ENCODE data around the gene ANKRD63.

ANKRD63 gene

GRCh38 chr15:40254452-40254851 lies 28.4 kb downstream of the ANKRD63 start:
- DNase-seq: no peak

- no peak for DNase-seq
Observed at GRCh38 chr15:40253167-40253790, 29.6 kb downstream of the ANKRD63 start.

DNA sequence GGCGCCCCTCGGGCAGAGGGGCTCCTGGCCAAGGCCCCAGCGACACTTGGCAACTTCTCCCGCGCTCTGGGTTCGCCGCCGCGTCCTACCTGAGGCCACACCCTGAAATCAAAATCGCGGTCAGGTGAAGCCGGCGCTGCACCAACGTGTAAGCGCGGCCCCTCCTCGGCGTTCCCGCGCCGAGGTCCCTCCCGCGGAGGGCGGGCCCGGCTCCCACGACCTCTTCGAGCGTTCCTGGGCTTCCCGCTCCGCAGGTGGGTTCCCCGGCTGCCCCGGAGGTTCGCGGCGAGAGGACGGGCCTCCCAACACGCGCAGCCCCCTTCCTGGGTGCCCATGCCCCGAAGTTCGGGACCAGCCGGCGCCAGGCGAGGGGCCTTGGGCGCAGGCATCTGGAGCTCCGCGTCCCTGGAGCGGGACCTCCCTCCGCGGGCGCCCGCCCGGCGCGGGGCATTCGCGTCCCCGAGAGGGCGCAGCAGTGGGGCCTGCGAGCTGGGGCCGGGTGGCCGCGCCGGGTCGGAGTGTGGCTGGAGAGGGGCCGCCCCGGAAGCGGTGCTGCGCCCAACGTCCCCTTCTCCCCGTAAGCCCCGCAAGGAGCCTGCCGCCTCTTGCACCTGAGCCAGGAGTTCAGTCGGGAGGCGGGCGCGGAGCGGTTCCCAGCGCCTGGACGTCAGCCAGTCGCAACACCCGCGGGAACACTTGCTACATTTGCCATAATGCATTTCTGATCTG lies 30.3 kb downstream of the ANKRD63 start:
- no peak for DNase-seq

DNA sequence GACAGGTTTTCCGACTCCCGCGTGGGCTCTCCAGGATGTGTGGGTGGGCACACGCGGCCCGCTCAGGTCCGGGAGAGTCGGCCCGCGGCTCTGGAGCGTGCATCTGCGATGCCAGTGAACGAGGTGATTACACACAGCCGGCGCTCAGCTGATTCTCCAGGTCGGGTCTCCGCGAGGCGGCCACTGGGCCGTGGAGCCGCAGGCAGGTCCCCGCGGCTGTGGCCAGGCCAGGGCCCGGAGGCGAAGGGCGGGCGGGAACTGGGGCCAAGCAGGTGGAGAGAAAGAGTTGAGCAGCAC lies 30.8 kb downstream of the ANKRD63 start:
- no peak for DNase-seq

- no peak for DNase-seq
Observed at GRCh38 chr15:40251486-40252140, 31.3 kb downstream of the ANKRD63 start.

- no peak for DNase-seq
Observed at GRCh38 chr15:40250771-40251483, 31.9 kb downstream of the ANKRD63 start.

- no peak for DNase-seq
Observed at GRCh38 chr15:40250304-40250656, 32.6 kb downstream of the ANKRD63 start.

DNA sequence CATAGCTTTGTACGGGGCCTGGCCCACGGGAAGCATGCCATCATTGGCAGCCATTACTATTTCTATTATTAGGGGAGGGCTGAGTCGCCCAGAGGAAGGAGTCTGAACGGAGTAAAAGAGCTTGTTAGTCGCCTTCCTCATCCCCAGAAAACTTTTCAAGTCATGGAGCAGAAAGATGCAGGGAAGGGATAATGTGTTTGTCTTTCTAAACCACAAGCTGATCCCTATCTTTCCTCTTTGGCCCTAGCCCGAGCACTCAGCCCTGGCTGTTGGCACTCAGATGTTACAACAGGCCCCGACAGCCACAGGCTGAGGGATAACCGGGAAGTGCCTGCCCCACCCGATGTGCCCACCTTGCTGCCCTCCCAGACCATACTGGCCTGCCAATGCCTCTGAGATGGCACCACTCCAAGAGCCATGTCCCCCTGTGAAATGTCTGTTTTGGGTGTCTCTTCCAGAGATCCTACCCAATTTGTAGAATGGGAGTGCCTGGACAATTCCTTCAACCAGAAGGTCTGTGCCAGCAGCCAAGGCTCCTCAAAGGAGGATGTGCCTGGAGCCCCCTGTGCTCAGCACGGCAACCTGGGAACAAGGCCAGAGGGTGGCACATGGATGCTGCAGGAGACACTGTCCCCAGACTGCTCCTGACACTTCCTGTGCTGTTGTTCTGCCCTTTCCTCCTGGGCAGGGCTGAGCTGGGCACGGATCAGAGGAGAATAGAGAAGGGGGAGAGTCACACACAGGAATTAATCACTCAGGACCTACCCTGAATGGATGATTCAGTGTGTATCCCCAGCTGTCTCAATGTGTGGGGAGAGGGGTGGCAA lies 33.2 kb downstream of the ANKRD63 start:
- no peak for DNase-seq

DNA sequence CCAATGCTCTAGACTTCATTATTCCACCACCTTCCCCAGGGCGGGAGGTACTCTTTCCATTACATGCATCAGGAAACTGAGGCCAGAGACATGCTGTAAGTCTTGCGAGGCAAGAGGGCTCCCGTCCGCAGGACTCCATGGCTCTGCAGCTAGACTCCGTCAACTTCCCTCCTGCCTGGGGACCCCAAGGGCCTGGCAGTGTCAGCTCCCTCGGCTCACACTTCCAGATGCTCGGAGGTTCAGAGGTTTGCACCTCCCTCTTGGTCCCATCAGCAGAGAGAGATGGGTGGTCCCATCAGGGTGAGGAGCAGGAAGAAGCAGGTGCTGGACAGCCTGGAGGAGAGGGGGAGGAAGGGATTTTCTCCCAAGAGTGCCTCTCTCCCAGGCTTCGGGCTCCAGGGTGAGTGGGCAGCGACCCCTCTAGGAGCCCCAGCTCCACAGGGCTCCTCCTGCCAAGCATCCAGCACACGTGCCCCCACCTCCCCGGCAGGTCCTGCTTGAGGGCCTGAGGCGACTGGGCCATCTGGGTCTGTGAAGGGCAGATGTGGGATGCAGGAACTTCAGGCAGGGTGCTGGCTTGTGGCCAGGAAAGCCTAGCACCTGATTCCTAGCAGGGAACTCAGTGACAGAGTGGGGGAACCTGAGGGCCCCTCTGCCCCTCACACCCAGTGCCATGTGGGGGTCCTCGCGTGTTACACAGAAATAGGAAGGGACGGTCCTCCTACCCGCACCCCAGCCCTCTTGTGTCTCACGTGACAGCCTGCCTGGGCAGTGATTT lies 34.7 kb downstream of the ANKRD63 start:
- DNase-seq: no peak

DNA sequence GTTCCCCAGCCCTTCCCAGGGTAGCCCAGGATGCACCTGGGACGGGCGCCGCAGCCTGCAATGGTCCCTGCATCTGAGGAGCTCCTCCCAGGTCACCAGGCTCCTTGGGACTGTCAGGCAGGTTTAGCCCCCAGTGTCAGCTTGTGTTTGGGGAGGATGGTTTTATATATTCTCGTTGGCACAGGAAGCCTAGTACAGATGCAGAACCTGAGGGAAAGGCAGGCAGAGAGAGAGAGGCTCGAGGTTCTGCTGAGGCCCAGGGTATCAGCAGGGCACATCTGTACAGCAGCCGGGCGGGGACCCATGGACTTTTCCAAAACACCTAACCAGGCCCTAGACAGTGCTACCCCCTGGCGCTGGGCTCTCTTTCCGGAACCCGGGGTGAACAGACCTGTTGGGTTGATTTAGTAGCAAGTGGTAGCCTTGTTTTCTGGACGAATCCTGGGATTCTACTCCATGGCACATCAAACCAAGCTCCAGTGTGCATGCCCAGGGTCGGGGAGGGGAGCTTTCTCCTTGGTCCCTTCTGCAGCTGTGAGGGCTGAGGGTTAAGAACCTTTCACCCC lies 35.4 kb downstream of the ANKRD63 start:
- no peak for DNase-seq

- DNase-seq: no peak
Observed at GRCh38 chr15:40246496-40247280, 36.2 kb downstream of the ANKRD63 start.

- no peak for DNase-seq
Observed at GRCh38 chr15:40245666-40246450, 37.0 kb downstream of the ANKRD63 start.

- DNase-seq: no peak
Observed at GRCh38 chr15:40244961-40245523, 37.8 kb downstream of the ANKRD63 start.

GRCh38 chr15:40243126-40243810 lies 39.6 kb downstream of the ANKRD63 start:
- no peak for DNase-seq

DNA sequence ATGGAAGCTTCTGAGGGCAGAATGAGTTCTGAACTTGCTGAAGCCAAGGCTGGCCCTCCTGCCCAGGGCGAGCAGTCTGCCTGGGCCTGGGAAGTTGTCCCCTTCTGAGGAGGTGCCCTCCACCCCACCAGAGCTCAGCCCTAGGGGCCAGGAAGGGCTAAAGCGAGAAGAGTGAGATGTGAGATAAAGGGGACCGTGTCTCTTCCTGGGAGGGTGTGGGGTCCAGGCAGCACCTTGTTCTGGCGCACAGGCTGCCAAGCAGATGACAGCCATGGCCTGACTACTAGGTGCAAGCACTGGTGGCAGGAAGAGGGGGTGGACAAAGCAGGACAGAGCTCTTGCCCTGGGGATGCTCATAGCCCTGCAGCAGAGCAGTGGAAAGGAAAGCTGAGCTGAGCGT lies 40.3 kb downstream of the ANKRD63 start:
- no peak for DNase-seq

DNA sequence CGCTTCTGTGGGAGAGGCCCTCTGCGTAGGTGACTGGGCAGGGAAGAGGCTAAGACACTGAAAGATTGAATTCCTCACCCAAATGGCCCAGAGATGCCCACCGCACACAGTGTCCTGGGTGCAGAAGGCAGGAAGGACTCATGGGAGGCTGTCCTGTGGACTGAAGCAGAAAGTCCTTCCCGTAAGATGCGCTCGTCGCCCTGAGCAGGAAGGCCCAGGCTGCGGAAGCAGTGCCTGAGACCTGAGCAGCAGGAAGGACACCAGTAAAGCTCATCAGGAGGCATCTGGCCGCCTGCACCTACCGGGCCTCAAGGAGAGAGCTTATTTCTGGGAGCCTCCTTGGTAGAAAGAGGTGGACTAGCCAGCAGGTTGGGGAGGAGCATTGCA lies 40.7 kb downstream of the ANKRD63 start:
- no peak for DNase-seq

DNA sequence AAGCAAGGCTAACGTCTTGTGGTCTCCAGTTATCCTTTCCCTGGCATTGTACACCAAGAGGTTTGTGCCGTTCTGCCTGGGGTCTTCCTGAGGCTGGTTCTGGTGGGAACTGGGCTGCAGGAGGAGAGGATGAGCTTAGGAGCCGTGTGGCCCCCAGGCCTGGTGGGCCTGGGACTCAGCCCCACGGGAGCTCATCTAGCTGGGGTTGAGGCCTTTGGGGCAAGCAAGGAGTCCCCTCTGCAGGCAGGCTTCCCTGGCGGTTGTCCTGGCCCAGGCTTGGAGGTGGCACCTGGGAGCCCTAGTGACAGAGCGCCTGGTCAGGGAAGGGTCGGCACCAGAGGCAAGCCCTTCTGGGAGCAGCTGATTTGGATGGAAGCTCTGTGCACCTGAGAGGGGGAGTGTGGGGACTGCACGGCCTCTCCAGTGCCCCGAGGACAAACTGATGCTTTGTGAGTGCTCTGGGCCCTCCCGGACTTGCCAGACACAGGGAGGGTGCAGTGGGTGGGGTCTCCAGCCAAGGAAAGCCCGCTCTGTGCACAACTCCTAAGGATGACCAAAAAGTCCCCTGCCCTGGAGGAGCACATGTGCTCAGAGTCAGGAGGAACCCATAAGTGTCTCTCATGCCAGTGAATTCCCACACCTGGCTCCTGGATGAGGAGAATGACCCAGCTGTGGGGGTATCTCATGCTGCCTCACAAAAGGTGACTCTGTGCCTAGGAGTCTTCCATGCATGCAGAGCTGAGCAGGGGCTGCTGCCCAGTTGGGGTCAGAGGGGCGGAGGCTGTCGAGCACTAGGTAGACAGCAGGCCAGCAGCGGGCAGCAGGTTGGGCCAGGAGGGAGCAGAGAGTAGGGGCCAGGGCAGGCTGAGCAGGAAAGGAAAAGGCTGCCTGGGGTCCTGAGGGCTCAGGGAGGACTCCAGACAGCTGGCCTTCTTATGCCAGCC lies 41.3 kb downstream of the ANKRD63 start:
- no peak for DNase-seq

- no peak for DNase-seq
Observed at GRCh38 chr15:40240619-40241221, 42.1 kb downstream of the ANKRD63 start.

Measured in activated CD4-positive, alpha-beta T cell treated with anti-CD3 and anti-CD28 coated beads, Interleukin-2, amount 50 U/mL, for 4 hours (primary cell).